Gastroesophageal sphincter (tissue), 3 donors: Measurements from ENCODE around the gene CD4.

Experiments used
- CTCF ChIP-seq, 4 experiments: fragments of 200-600 bp in 2 of 4; fragments of 450-650 bp in 2 of 4; sonication (generic) in 1 of 4; IDR thresholded peaks; one replicate each; pipeline ENCODE4 v1.5.1; 2017 to 2019; ENCODE audit warnings: antibody characterized with exemption in 4 of 4, mild to moderate bottlenecking in 2 of 4, moderate library complexity in 2 of 4
- EP300 ChIP-seq: sonication (generic); formaldehyde crosslinking; IDR thresholded peaks from one replicate; pipeline ENCODE4 v1.6.1; 2017; ENCODE audit warnings: antibody characterized with exemption, mild to moderate bottlenecking
- POLR2A ChIP-seq, 2 donors: fragments of 450-650 bp; IDR thresholded peaks; one replicate each; pipeline ENCODE4 v1.6.1; 2017; ENCODE audit warnings: antibody characterized with exemption in 2 of 2, mild to moderate bottlenecking in 2 of 2, moderate library complexity in 1 of 2
- POLR2AphosphoS5 ChIP-seq: sonication (generic); formaldehyde crosslinking; IDR thresholded peaks from one replicate; pipeline ENCODE4 v1.6.1; 2017; ENCODE audit warnings: antibody characterized with exemption

- TF ChIP-seq CTCF (IDR thresholded peaks at IDR 0.05), result no peak
- no peak for TF ChIP-seq POLR2AphosphoS5
- no peak for TF ChIP-seq EP300
- no peak for TF ChIP-seq POLR2A (IDR thresholded peaks at IDR 0.05)
Observed at GRCh38 chr12:6834254-6834653, 44.9 kb downstream of the CD4 start.
